HG03439 (cell line): ENCODE results near the gene NLGN1.

Source experiments
- ATAC-seq: cut with Tn5 transposase; IDR thresholded peaks from one replicate; pipeline ENCODE4 v1.9.1; 2021; ENCODE audit warnings: mild to moderate bottlenecking, moderate library complexity; ENCODE audit not compliant: unreplicated experiment

NLGN1 gene

GRCh38 chr3:173706630-173707029 lies 309.1 kb downstream of the NLGN1 start:
- ATAC-seq, result no peak

DNA sequence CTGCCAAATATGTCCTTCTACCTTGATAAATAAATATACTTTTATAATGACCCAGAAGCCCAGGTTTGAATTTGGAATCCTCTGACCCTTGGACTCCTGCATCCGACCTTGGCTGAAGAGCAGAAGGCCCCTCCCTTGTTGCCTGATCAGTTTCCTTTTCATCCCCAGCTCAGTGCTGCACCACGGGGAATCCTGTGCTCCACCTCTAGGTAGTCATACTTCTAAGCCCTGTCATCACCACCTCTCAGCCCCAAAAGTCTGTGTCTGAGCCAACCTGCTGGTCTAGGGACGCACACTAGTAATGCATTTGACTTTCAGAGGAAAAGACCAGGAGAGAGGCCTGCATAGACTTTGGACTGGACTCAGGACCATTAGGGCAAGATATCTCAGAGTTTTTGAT lies 310.6 kb downstream of the NLGN1 start:
- ATAC-seq, result no peak

DNA sequence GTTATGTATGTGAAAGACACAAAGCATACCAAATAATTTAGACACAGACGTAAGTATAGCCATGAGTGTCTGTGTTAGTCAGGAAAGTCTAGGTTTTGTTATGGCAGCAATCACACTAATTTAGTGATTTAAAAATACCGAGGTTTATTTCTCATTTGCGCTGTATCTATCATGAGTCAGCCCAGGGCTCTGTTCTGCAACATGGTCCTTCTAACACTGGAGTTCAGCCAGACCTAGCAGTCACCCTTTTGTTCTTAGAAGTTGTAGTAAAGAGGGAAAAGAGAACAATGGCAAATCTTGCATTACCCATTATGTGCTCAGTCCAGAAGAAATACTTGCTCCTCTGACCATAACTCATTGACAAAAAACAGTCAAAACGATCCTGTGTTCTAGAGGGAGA lies 311.5 kb downstream of the NLGN1 start:
- no peak for ATAC-seq

GRCh38 chr3:173711619-173712018 lies 314.1 kb downstream of the NLGN1 start:
- no peak for ATAC-seq

DNA sequence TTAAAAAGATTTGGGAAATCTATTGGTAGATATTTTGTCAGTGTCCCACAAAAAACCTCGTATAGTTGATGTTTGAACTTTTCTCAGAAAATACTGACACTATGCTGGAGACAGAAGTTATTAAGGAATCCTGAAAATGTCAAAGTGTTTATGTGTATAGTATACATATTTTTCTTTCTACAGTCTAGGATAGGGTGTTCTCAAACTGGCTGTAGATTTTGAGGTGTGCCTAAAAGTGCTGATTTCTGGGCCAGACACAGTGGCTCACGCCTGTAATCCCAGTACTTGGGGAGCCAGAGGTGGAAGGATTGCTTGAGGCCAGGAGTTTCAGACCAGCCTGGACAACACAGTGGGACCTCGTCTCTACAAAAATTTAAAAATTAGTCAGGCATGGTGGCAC lies 322.0 kb downstream of the NLGN1 start:
- no peak for ATAC-seq

GRCh38 chr3:173725507-173725906 lies 328.0 kb downstream of the NLGN1 start:
- ATAC-seq, result no peak

DNA sequence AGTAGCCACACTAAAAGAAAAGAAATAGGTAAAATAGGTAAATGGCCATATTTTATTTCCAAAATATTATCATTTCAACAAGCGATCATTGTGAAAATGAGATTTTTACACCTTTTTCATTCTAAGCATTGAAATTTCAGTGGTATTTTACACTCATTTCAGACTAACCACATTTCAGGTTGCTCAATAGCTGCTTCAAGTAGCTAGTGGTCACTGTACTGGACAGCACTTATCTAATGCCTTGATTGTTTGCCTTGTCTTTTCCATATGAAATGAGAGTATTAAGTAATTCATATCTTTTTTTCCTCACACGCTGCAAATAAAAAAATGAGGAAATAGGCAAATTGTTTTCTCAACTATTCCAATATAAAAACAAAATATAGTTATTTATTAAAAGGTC lies 332.8 kb downstream of the NLGN1 start:
- ATAC-seq, result no peak

DNA sequence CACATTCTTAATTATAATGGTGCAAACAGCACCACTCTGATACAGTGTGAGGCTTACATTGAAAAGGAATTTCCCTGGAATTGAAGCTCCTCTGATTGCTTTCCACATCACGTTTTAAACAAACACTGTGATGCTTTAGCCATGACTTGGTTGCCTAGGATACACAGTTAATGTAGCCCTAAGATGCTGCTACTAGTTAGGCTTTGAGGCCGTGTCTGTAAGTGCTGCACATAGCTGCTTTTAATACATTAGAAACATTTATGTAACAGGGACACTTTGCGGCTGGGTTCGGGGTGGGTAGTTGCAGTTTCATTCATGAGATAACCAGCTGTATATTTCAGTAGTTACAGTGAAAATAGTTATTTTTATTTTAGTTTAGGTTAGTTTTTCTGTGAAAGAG lies 334.7 kb downstream of the NLGN1 start:
- no peak for ATAC-seq

- no peak for ATAC-seq
Observed at GRCh38 chr3:173733029-173733652, 335.6 kb downstream of the NLGN1 start.

GRCh38 chr3:173734473-173734872 lies 336.9 kb downstream of the NLGN1 start:
- no peak for ATAC-seq

DNA sequence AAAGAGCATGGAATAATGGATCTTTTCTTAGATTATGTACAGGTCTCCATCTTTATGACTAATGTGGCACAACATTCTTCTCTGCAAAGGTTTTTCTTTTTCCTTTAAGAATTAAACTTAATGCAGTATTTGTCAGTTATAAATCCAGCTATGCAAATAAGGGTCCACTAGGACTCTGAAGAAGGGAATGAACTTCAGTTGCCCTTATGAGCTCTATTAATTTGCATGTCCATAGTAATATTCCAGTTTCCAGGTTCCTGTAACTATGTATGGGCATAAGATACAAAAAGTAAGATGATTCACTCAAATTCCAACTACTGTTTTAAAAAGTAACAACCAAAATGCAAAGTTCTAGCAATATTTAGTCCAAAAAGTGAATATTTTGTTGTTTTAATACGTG lies 337.4 kb downstream of the NLGN1 start:
- ATAC-seq, result no peak

DNA sequence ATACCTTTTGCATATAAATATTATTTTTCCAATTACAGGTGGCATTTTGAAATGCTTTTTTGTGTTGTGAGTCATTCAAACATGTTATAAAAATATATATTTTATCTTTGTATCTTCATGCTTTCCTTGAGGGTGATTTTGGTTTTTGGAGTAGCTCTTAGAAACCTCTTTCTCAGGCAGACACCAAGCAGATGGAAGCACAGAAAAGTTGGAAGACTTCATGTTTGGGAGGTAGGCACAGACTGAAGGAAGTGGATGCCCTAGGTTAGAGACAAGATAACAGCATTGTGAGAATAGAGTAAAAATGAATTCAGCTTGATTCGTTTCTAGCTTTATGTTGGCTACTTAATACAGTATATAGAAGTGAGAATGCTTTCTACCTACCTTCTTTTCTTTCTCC lies 338.3 kb downstream of the NLGN1 start:
- no peak for ATAC-seq

DNA sequence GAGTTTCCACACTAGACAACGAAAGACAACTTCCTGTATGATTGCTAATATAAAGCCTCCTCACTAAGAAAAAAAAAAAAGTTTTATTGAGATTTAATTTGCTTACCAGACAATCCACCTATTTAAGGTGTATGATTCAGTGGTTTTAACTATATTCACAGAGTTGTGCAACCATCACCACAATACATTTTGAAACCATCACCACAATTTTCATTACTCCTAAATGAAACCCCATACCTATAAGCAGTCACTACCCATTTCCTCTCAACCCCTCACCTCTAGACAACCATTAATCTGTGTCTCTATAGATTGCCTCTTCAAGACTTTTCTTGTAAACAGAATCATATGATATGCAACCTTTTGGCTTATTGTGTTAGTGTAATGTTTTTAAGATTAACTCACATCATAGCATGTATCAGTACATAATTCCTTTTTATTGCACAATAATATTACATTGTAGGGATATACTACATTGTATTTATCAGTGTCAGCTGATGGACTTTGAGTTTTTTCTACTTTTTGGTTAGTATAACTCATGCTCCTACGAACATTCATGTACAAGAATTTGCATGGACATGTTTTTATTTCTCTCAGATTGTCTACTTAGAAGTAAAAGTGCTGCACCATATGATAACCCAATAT lies 339.7 kb downstream of the NLGN1 start:
- no peak for ATAC-seq

DNA sequence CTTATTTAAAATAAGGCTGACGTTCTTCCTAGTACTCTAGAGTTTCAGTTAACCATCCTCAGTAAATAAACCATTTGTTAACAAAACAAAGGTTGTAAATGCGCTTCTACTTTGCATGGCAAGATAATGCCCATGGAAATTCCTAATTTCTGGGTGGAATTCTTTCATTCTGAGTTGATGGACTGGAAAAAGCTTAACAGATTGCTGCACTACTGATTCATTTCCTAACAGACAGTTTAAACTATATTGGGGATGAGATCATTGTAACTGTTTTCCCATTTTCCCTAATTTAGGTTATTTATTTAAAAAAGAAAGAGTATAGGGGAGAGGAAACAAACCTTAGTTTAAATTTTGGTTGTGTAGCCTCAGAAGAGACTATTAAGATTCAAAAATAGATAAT lies 342.2 kb downstream of the NLGN1 start:
- ATAC-seq, result no peak

- no peak for ATAC-seq
Observed at GRCh38 chr3:173742491-173742890, 344.9 kb downstream of the NLGN1 start.

GRCh38 chr3:173743111-173743510 lies 345.6 kb downstream of the NLGN1 start:
- no peak for ATAC-seq

DNA sequence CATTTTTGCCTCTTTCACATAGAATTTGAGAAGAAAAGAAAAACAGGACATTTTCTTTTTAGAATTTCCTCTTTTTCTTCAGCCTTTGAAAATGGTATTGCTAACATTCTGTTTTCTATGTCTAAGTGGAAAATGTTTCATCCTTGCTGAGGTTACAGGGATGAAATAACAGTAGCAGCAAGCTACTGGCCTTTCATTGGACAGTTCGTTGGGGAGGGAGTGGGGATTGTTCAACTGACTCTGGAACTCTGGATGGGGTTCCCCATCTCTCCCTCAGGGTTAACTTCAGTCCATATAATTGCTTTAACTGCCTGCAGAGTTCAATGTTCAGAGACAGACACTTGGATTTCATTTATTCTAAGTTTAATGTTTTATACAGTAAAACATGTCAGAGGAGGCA lies 346.0 kb downstream of the NLGN1 start:
- ATAC-seq, result no peak

DNA sequence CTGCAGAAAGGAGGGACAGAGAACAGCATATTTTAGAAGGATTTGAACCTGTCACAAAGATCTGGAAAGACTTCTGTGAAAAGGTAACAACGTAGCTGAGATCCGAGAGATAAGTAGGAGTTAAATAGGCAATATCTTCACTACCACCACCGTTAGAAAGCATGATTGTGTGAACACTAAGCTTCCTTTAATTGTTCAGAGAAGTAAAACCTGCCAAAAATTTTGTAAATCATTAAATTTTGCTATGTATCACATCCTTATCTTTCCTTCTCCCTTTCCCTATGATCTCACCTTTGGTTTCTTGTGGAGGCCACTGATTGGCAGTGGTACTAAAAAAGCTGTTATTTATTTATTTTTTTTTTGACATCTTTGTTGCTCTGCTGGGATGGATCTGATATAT lies 346.9 kb downstream of the NLGN1 start:
- no peak for ATAC-seq

GRCh38 chr3:173744895-173745294 lies 347.4 kb downstream of the NLGN1 start:
- ATAC-seq, result no peak

DNA sequence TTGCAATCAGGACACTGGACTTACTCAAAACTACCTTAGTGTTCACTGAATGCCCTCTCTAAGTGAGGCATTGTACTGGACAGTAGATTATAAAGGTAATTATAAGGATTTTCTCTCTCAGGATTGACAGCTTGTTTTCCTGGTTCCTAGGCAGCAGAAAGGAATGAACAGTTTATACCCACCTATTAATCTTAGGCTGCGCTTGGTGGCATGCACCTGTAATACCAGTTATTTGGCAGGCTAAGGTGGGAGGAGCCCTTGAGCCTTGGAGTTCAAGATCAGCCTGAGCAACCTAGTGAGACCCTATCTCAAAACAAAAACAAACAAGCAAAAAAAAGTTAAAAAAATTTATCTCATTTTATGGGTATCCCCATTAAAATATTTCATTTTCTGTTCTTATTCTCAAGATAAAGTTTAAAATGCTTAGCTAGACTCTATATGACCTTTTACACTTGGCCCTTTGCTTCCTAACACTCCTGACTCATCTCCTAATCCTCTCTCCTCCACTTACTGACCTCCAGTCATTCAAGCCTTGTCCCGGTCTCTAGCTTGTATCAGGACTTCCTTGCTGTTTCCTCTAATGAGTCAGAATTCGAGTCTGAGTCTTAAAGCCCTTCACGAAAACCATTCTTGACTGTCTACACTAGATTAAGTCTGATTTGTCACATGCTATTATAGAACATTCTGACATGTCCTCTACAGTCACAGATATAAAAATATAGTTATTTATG lies 348.6 kb downstream of the NLGN1 start:
- no peak for ATAC-seq

DNA sequence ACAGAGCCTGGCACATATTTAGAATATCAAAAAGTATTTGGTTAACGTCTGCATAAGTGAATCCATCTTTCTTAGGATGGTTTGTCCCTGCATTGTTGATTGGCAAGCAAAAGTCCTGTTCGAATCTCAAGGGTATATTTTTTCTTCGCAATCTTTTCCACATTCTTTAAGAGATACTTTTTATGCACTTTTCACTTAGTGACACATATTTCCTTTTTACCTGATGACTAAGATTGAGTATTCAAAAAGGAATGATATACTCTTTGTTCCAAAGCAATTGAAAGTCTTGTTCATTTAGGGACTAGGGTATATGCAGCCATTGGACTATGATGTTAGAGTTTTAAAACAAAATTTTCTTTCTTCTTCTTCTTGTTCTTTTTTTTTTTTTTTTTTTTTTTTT lies 349.9 kb downstream of the NLGN1 start:
- no peak for ATAC-seq

DNA sequence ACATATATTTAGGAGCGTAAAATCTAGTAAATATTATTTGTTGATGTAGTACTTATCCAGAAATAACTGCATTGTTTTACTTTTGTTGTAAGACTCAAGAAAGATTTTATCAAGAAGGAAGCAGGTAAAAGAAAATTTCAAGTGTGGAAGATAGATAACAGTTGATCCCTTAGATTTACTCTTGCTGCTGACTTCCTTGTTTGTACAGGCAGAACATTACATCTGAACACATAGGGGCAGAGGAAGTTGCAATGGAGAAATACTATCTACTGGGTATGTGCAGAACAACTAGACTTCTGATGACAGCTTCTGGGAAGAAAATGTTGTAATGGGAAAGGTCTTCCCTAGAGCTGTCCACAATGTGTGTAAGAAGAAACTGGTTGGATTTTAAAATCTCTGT lies 350.6 kb downstream of the NLGN1 start:
- no peak for ATAC-seq
